ENCODE measurements around the gene PDHX.

The PDHX gene

GRCh38 chr11:34953955-34954354 is 37.5 kb downstream of the PDHX start:
- H3K4me3 ChIP-seq, result no peak overlapping the region
- H3K36me3 ChIP-seq (ENCODE audit: insufficient read depth, low read length), result 0 out of 2 replicates have a peak, but pooled peaks cover 7% of the 10 kb centered on the region
- no peak overlapping the region for H3K27ac ChIP-seq
- TF ChIP-seq EZH2 (IDR thresholded peaks at IDR 0.05) (no peak), FOXP2 (optimal IDR thresholded peaks at IDR 0.05; ENCODE audit: control extremely low read depth, extremely low read length, insufficient read depth) (no peak), POLR2AphosphoS5 (IDR thresholded peaks at IDR 0.05; ENCODE audit: borderline replicate concordance, low read depth, low read length) (no peak)
- DNase-seq (ENCODE audit: low read depth, low spot score), result no peak
- no peaks in the 10 kb centered on the region for H3K9me3 ChIP-seq (ENCODE audit: low read depth, low read length)
- no peak overlapping the region for H3K9ac ChIP-seq (ENCODE audit: insufficient read length)

- Histone ChIP-seq H3K9ac (ENCODE audit: insufficient read length) (no peak overlapping the region), H3K9me3 (ENCODE audit: low read depth, low read length) (no peaks in the 10 kb centered on the region), H3K36me3 (ENCODE audit: insufficient read depth, low read length) (peaks cover 15% of the 10 kb centered on the region), H3K27ac (no peak overlapping the region), H3K4me3 (no peak overlapping the region)
- TF ChIP-seq EZH2 (IDR thresholded peaks at IDR 0.05), result no peak
- no peak for TF ChIP-seq POLR2AphosphoS5 (IDR thresholded peaks at IDR 0.05; ENCODE audit: borderline replicate concordance, low read depth, low read length)
- TF ChIP-seq FOXP2 (optimal IDR thresholded peaks at IDR 0.05; ENCODE audit: control extremely low read depth, extremely low read length, insufficient read depth), result no peak
- no peak for DNase-seq (ENCODE audit: low read depth, low spot score)
Observed at GRCh38 chr11:34957206-34957605, 40.8 kb downstream of the PDHX start.

GRCh38 chr11:34957606-34958005 is 41.2 kb downstream of the PDHX start:
- no peak overlapping the region for H3K27ac ChIP-seq
- no peak overlapping the region for H3K4me3 ChIP-seq
- no peak for DNase-seq (ENCODE audit: low read depth, low spot score)
- no peak overlapping the region for H3K9ac ChIP-seq (ENCODE audit: insufficient read length)
- peaks cover 15% of the 10 kb centered on the region for H3K36me3 ChIP-seq (ENCODE audit: insufficient read depth, low read length)
- TF ChIP-seq POLR2AphosphoS5 (IDR thresholded peaks at IDR 0.05; ENCODE audit: borderline replicate concordance, low read depth, low read length), result no peak
- TF ChIP-seq EZH2 (IDR thresholded peaks at IDR 0.05), result no peak
- no peak for TF ChIP-seq FOXP2 (optimal IDR thresholded peaks at IDR 0.05; ENCODE audit: control extremely low read depth, extremely low read length, insufficient read depth)
- no peaks in the 10 kb centered on the region for H3K9me3 ChIP-seq (ENCODE audit: low read depth, low read length)

GRCh38 chr11:34959770-34960169 is 43.4 kb downstream of the PDHX start:
- no peak for DNase-seq (ENCODE audit: low read depth, low spot score)
- H3K9me3 ChIP-seq (ENCODE audit: low read depth, low read length), result no peaks in the 10 kb centered on the region
- TF ChIP-seq FOXP2 (optimal IDR thresholded peaks at IDR 0.05; ENCODE audit: control extremely low read depth, extremely low read length, insufficient read depth) (no peak), POLR2AphosphoS5 (IDR thresholded peaks at IDR 0.05; ENCODE audit: borderline replicate concordance, low read depth, low read length) (no peak), EZH2 (IDR thresholded peaks at IDR 0.05) (no peak)
- H3K4me3 ChIP-seq, result no peak overlapping the region
- peaks cover 15% of the 10 kb centered on the region for H3K36me3 ChIP-seq (ENCODE audit: insufficient read depth, low read length)
- no peak overlapping the region for H3K27ac ChIP-seq
- no peak overlapping the region for H3K9ac ChIP-seq (ENCODE audit: insufficient read length)

- TF ChIP-seq FOXP2 (optimal IDR thresholded peaks at IDR 0.05; ENCODE audit: control extremely low read depth, extremely low read length, insufficient read depth) (no peak), POLR2AphosphoS5 (IDR thresholded peaks at IDR 0.05; ENCODE audit: borderline replicate concordance, low read depth, low read length) (no peak), EZH2 (IDR thresholded peaks at IDR 0.05) (no peak)
- DNase-seq (ENCODE audit: low read depth, low spot score), result no peak
- Histone ChIP-seq H3K9ac (ENCODE audit: insufficient read length) (no peak overlapping the region), H3K27ac (no peak overlapping the region), H3K36me3 (ENCODE audit: insufficient read depth, low read length) (peaks cover 15% of the 10 kb centered on the region), H3K4me3 (no peak overlapping the region), H3K9me3 (ENCODE audit: low read depth, low read length) (no peaks in the 10 kb centered on the region)
Observed at GRCh38 chr11:34960277-34960676, 43.9 kb downstream of the PDHX start.

- Histone ChIP-seq H3K4me3 (no peak overlapping the region), H3K36me3 (ENCODE audit: insufficient read depth, low read length) (peaks cover 19% of the 10 kb centered on the region), H3K9me3 (ENCODE audit: low read depth, low read length) (no peaks in the 10 kb centered on the region), H3K27ac (no peak overlapping the region), H3K9ac (ENCODE audit: insufficient read length) (no peak overlapping the region)
- no peak for DNase-seq (ENCODE audit: low read depth, low spot score)
- TF ChIP-seq POLR2AphosphoS5 (IDR thresholded peaks at IDR 0.05; ENCODE audit: borderline replicate concordance, low read depth, low read length) (no peak), EZH2 (IDR thresholded peaks at IDR 0.05) (no peak), FOXP2 (optimal IDR thresholded peaks at IDR 0.05; ENCODE audit: control extremely low read depth, extremely low read length, insufficient read depth) (no peak)
Observed at GRCh38 chr11:34962034-34962433, 45.6 kb downstream of the PDHX start.

- Histone ChIP-seq H3K9ac (ENCODE audit: insufficient read length) (no peak overlapping the region), H3K27ac (no peak overlapping the region), H3K4me3 (no peak overlapping the region), H3K9me3 (ENCODE audit: low read depth, low read length) (no peaks in the 10 kb centered on the region), H3K36me3 (ENCODE audit: insufficient read depth, low read length) (peaks cover 18% of the 10 kb centered on the region)
- DNase-seq (ENCODE audit: low read depth, low spot score), result no peak
- TF ChIP-seq FOXP2 (optimal IDR thresholded peaks at IDR 0.05; ENCODE audit: control extremely low read depth, extremely low read length, insufficient read depth) (no peak), EZH2 (IDR thresholded peaks at IDR 0.05) (no peak), POLR2AphosphoS5 (IDR thresholded peaks at IDR 0.05; ENCODE audit: borderline replicate concordance, low read depth, low read length) (no peak)
Observed at GRCh38 chr11:34963351-34963750, 46.9 kb downstream of the PDHX start.

GRCh38 chr11:34964610-34965331 is 48.4 kb downstream of the PDHX start:
- H3K27ac ChIP-seq, result no peak overlapping the region
- no peak overlapping the region for H3K4me3 ChIP-seq
- H3K9me3 ChIP-seq (ENCODE audit: low read depth, low read length), result no peaks in the 10 kb centered on the region
- DNase-seq (ENCODE audit: low read depth, low spot score), result no peak
- no peak overlapping the region for H3K9ac ChIP-seq (ENCODE audit: insufficient read length)
- peaks cover 20% of the 10 kb centered on the region for H3K36me3 ChIP-seq (ENCODE audit: insufficient read depth, low read length)
- no peak for TF ChIP-seq FOXP2 (optimal IDR thresholded peaks at IDR 0.05; ENCODE audit: control extremely low read depth, extremely low read length, insufficient read depth)
- TF ChIP-seq POLR2AphosphoS5 (IDR thresholded peaks at IDR 0.05; ENCODE audit: borderline replicate concordance, low read depth, low read length), result no peak
- TF ChIP-seq EZH2 (IDR thresholded peaks at IDR 0.05), result no peak

GRCh38 chr11:34968862-34969261 is 52.4 kb downstream of the PDHX start:
- no peak overlapping the region for H3K27ac ChIP-seq
- no peak for DNase-seq (ENCODE audit: low read depth, low spot score)
- no peaks in the 10 kb centered on the region for H3K9me3 ChIP-seq (ENCODE audit: low read depth, low read length)
- no peak overlapping the region for H3K9ac ChIP-seq (ENCODE audit: insufficient read length)
- H3K4me3 ChIP-seq, result no peak overlapping the region
- H3K36me3 ChIP-seq (ENCODE audit: insufficient read depth, low read length), result peaks cover 53% of the 10 kb centered on the region
- TF ChIP-seq EZH2 (IDR thresholded peaks at IDR 0.05) (no peak), POLR2AphosphoS5 (IDR thresholded peaks at IDR 0.05; ENCODE audit: borderline replicate concordance, low read depth, low read length) (no peak), FOXP2 (optimal IDR thresholded peaks at IDR 0.05; ENCODE audit: control extremely low read depth, extremely low read length, insufficient read depth) (no peak)

All from SK-N-MC (cell line).